Choroid plexus epithelial cell (primary cell): ENCODE measurements around the gene EXOC1.

Experiments
- DNase-seq: peaks from one replicate; pipeline ENCODE4 v3.0.0-alpha.2; 2010; ENCODE audit warnings: low read depth
- H3K4me3 ChIP-seq: 2 replicates; pipeline ENCODE4 v1.5.1; 2011; ENCODE audit warnings: low read depth, mild to moderate bottlenecking, control low read depth, low read length, moderate library complexity
- TF ChIP-seq, protein P1 (sequence below): conservative IDR thresholded peaks from 2 replicates; pipeline ENCODE4 v1.5.1; 2011; ENCODE audit warnings: low read depth, mild to moderate bottlenecking, control low read depth, inconsistent platforms, low read length, moderate library complexity

The EXOC1 gene

DNA sequence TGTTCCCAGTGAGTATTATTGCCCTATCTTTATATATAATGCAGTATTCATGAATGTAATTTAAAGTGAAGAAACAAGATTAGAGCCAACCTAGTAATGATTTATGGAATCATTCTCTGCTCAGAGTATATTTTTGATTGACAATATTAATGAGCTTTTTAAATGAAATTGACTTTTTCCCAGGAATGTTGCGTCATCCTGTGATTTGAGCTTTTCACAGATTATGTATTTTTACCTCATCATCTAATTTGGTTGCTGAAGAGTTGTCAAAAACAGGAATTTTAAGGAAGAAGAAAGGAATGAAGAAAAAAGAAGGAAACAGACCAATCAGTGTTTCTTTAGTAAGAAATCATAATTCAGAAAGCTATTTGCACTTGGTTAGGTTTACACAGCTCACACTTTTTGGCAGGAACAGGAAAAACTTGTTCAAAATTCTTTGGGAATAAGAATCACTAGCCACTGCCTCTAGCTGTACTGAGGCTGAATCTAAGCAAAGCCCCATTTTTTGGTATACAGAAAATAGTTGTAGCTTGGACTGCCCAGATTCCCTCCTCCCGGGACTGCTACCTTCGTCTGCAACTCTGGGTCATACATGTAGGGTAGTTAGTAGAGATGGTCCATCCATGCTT lies 27.3 kb downstream of the EXOC1 start:
- TF ChIP-seq, protein P1, sequence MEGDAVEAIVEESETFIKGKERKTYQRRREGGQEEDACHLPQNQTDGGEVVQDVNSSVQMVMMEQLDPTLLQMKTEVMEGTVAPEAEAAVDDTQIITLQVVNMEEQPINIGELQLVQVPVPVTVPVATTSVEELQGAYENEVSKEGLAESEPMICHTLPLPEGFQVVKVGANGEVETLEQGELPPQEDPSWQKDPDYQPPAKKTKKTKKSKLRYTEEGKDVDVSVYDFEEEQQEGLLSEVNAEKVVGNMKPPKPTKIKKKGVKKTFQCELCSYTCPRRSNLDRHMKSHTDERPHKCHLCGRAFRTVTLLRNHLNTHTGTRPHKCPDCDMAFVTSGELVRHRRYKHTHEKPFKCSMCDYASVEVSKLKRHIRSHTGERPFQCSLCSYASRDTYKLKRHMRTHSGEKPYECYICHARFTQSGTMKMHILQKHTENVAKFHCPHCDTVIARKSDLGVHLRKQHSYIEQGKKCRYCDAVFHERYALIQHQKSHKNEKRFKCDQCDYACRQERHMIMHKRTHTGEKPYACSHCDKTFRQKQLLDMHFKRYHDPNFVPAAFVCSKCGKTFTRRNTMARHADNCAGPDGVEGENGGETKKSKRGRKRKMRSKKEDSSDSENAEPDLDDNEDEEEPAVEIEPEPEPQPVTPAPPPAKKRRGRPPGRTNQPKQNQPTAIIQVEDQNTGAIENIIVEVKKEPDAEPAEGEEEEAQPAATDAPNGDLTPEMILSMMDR, result no peak
- H3K4me3 ChIP-seq, result no peak overlapping the region
- DNase-seq, result no peak

DNA sequence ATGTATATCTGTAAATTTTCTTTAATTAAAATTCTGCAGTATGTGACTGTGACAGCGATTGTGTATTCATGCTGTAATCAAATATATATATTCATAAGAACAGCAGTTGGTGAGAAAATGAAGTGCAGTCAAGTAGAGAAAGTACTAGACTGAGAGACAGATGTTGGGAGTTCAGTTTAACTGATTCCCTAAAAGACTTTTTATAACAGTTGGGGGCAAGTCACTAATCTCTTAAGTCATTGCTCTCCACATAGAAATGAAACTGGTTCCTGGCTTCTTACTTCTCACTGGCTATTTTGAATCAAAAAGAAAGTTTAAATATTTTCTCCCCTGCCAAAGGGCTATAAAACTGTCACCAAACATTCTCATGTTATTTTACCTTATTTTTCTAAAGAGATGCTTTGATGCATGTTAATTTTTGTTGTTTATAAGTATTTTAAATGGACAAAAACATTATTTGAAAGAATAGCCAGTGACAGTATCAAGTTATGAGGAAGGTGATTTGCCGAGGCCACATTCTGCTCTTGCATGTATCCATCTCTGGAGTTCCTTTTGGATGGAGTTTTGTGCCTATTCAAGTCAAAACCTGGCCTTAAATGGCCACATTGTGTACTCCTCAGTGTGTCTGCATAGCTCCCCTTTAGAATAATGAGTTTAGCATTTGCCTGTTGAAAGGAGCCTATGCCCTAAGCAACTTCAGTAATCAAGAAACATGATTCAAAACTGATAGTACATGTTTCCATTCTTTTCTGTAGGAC lies 30.8 kb downstream of the EXOC1 start:
- DNase-seq, result no peak
- TF ChIP-seq, protein P1, result no peak
- H3K4me3 ChIP-seq, result no peak overlapping the region

DNA sequence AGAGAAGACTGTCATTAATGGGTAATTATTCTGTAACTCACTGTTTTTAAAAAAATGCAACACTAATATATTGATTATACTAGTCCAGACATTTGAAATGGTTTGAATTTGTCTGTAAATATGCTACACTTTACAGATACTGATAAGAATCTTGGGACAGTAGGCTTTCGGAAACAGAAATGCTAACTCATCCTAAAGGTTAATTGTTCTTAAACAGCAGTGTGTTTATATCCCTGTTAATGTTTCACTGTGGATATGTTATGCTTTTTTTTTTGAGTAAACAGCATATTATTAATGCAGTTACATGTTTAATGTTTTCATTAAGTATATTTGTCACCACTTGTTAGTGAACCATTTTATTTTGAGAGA lies 31.4 kb downstream of the EXOC1 start:
- no peak for DNase-seq
- TF ChIP-seq, protein P1, result no peak
- H3K4me3 ChIP-seq, result no peak overlapping the region

DNA sequence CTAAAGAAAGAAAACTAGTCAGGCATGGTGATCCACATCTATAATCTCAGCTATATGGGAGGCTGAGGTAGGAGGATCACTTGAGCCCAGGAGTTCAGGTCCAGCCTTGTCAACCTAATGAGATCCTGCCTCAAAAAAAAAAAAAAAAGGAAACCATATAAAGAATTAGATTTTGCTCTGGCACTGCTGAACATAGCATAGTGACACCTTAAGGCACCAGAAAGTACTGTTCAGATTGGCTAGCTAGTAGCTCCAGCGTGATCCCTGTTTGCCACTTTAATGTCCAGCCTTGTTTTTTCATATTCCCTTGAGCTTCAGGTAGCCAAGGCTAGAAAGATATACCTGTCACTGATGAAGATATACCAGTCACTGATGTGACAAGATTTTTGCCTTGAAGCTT lies 34.1 kb downstream of the EXOC1 start:
- TF ChIP-seq, protein P1, result peak; percentile 34
- H3K4me3 ChIP-seq, result no peak overlapping the region
- DNase-seq, result no peak

DNA sequence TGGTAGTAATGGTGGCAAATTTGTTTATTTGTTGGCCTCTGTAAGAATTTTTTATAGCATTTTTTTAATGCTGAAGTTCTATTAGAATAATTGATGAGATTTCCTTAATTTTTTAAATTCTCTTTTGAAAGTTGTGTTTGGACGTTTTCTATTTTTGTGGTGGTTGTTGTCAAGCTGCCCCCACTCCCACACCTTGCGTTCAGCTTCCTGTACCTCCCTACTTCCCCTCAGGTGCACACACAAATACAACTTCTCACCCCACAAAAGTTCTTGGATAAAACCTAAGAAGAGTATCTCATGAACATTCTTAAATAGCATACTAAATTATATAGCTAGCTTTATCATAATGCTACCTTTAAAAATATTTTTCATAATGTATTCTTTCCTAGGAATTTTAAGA lies 38.7 kb downstream of the EXOC1 start:
- no peak overlapping the region for H3K4me3 ChIP-seq
- TF ChIP-seq, protein P1, result no peak
- no peak for DNase-seq

DNA sequence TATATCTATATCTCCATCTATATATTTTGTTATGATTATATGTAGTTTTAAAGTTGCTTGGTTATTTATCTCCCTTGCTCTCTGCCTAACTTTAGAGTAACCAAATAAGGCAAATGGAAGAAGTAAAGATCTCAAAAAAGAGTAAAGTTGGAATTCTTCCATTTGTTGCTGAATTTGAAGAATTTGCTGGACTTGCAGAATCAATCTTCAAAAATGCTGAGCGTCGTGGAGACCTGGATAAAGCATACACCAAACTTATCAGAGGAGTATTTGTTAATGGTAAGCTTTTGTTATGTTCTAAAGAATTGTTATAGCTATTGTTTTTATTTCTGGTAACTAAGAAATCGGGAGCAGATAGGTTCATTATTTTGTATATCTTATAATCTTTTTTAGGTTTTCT lies 43.2 kb downstream of the EXOC1 start:
- TF ChIP-seq, protein P1, result no peak
- no peak overlapping the region for H3K4me3 ChIP-seq
- peak; percentile 29 for DNase-seq

DNA sequence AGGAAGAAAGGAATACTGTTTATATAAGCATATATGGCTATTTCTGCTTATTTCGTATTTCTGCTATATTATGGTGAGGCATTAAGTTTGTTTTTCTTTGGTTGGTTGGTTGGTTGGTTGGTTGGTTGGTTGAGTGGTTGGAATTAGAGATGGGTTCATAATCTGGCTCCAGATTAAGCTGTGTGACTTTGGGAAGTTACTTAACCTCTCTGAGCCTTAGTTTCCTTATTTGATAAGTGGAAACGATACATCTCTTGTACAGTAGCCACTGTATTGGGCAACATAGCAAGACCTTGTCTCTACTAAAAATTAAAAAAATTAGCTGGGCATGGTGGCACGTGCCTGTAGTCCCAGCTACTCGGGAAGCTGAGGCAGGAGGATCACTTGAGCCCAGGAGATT lies 49.2 kb downstream of the EXOC1 start:
- no peak for DNase-seq
- TF ChIP-seq, protein P1, result no peak
- no peak overlapping the region for H3K4me3 ChIP-seq
